Stimulated activated CD8-positive, alpha-beta memory T cell treated with anti-CD3 and anti-CD28 coated beads, Interleukin-2, amount 100 ng/mL, for 1 hour (primary cell): ENCODE data around the gene MERTK.

Experiments used
- DNase-seq, 2 donors: peaks; one replicate each; pipeline ENCODE4 v3.0.0-alpha.2; 2020; ENCODE audit warnings: low read depth in 2 of 2

Gene MERTK

GRCh38 chr2:111977240-111977639 lies 78.8 kb downstream of the MERTK start:
- no peak for DNase-seq

- no peak for DNase-seq
Measured at GRCh38 chr2:111978452-111979170, 80.2 kb downstream of the MERTK start.

GRCh38 chr2:111981666-111982065 lies 83.3 kb downstream of the MERTK start:
- DNase-seq: no peak

- no peak for DNase-seq
Measured at GRCh38 chr2:111982822-111983221, 84.4 kb downstream of the MERTK start.

- DNase-seq: no peak
Measured at GRCh38 chr2:111983478-111984212, 85.2 kb downstream of the MERTK start.

- no peak for DNase-seq
Measured at GRCh38 chr2:111984213-111984604, 85.8 kb downstream of the MERTK start.

GRCh38 chr2:111985514-111985913 lies 87.1 kb downstream of the MERTK start:
- DNase-seq: no peak

GRCh38 chr2:111986116-111986900 lies 87.9 kb downstream of the MERTK start:
- no peak for DNase-seq

- DNase-seq: no peak
Measured at GRCh38 chr2:111990375-111990774, 92.0 kb downstream of the MERTK start.

GRCh38 chr2:111990856-111991255 lies 92.4 kb downstream of the MERTK start:
- DNase-seq: no peak

GRCh38 chr2:111994042-111994441 lies 95.6 kb downstream of the MERTK start:
- DNase-seq: no peak

- DNase-seq: no peak
Measured at GRCh38 chr2:111995148-111995547, 96.7 kb downstream of the MERTK start.

GRCh38 chr2:111999809-112000208 lies 101.4 kb downstream of the MERTK start:
- no peak for DNase-seq

- DNase-seq: no peak
Measured at GRCh38 chr2:112000399-112001135, 102.2 kb downstream of the MERTK start.

GRCh38 chr2:112001136-112001715 lies 102.8 kb downstream of the MERTK start:
- no peak for DNase-seq

GRCh38 chr2:112001942-112002341 lies 103.5 kb downstream of the MERTK start:
- DNase-seq: no peak

GRCh38 chr2:112003576-112004252 lies 105.3 kb downstream of the MERTK start:
- DNase-seq: no peak

- no peak for DNase-seq
Measured at GRCh38 chr2:112004253-112004645, 105.8 kb downstream of the MERTK start.

- no peak for DNase-seq
Measured at GRCh38 chr2:112005406-112006075, 107.1 kb downstream of the MERTK start.

- no peak for DNase-seq
Measured at GRCh38 chr2:112006076-112006410, 107.6 kb downstream of the MERTK start.

- no peak for DNase-seq
Measured at GRCh38 chr2:112007493-112007892, 109.1 kb downstream of the MERTK start.
